Spleen (tissue), 11 donors: Measurements from ENCODE around the gene PRX. TPM values are rescaled to one million over a fixed set of nuclear protein-coding genes. Genes with fewer than 3 reads are reported as not detected.

Experiments used
- DNase-seq: peaks from one replicate; pipeline ENCODE4 v3.0.0-alpha.2; 2020
- H3K27ac ChIP-seq, 8 donors: fragments of 200-600 bp; sonication (generic) in 7 of 8; 1 replicate in 4 of 8; 2 replicates in 4 of 8; pipeline versions ENCODE4 v1.5.0 to v1.8.0; 2016 to 2021; ENCODE audit warnings: inconsistent platforms in 4 of 8, mild to moderate bottlenecking in 4 of 8, moderate library complexity in 1 of 8
- H3K27me3 ChIP-seq, 7 donors: fragments of 200-600 bp; sonication (generic) in 6 of 7; replicated peaks in 1 of 7; 1 replicate in 4 of 7; 2 replicates in 3 of 7; pipeline versions ENCODE4 v1.5.0 to v1.8.0; 2016 to 2021; ENCODE audit warnings: inconsistent platforms in 3 of 7, mild to moderate bottlenecking in 1 of 7
- H3K36me3 ChIP-seq, 6 donors: fragments of 200-600 bp; sonication (generic) in 5 of 6; 1 replicate in 4 of 6; 2 replicates in 2 of 6; pipeline versions ENCODE4 v1.5.0 to v1.8.0; 2016 to 2021; ENCODE audit warnings: inconsistent platforms in 2 of 6
- H3K4me1 ChIP-seq, 6 donors: fragments of 200-600 bp; sonication (generic) in 5 of 6; 1 replicate in 3 of 6; 2 replicates in 3 of 6; pipeline versions ENCODE4 v1.5.0 to v1.8.0; 2016 to 2021; ENCODE audit warnings: inconsistent platforms in 3 of 6
- H3K4me3 ChIP-seq, 8 donors: fragments of 200-600 bp; sonication (generic) in 7 of 8; 1 replicate in 4 of 8; 2 replicates in 4 of 8; pipeline versions ENCODE4 v1.5.0 to v1.8.0; 2016 to 2021; ENCODE audit warnings: inconsistent platforms in 4 of 8, mild to moderate bottlenecking in 4 of 8, moderate library complexity in 2 of 8
- H3K9me3 ChIP-seq, 8 donors: fragments of 200-600 bp; sonication (generic) in 7 of 8; 1 replicate in 4 of 8; 2 replicates in 4 of 8; pipeline versions ENCODE4 v1.5.0 to v1.8.0; 2016 to 2021; ENCODE audit warnings: inconsistent platforms in 4 of 8
- POLR2A ChIP-seq, 3 donors: fragments of 450-650 bp; IDR thresholded peaks; one replicate each; pipeline ENCODE4 v1.5.1; 2017; ENCODE audit warnings: antibody characterized with exemption in 3 of 3, mild to moderate bottlenecking in 1 of 3
- POLR2AphosphoS5 ChIP-seq, 3 donors: sonication (generic); formaldehyde crosslinking; IDR thresholded peaks; one replicate each; pipeline ENCODE4 v1.5.1; 2017; ENCODE audit warnings: antibody characterized with exemption in 3 of 3
- WGBS, 5 donors: extraction: QIAGEN DNeasy Blood & Tissue Kit in 3 of 5; methylation state at CpG; one replicate each; pipeline versions ENCODE4 v1.1.5 to v1.1.7; 2013 to 2018; 5-methylcytosine and 5-hydroxymethylcytosine counted together
- intact Hi-C: fragments of 100-400 bp; cut with DNase I; formaldehyde crosslinking; loops from one replicate; pipeline ENCODE4 v1.15.0; 2023; ENCODE audit warnings: low total_unique reads
- polyA plus RNA-seq, 3 donors: library from polyadenylated mRNA; stranded (reverse); fragments of 200-250 nt; gene quantifications; one replicate each; pipeline ENCODE4 v1.2.1, GENCODE V29; 2013
- total RNA-seq, 7 donors: library from RNA; depleted of rRNA in 3 of 7; stranded (reverse); fragments of >200 nt in 3 of 7; fragmentation: NEBNext Ultra II Directional in 4 of 7; extraction: Animal tissue kit (Norgen Biotek cat#: 25700) in 4 of 7; gene quantifications; one replicate each; pipeline versions ENCODE4 v1.1.0 to v1.2.1, GENCODE V29; 2016 to 2021
- TF ChIP-seq, protein P1 (sequence below), 11 experiments: fragments of 200-600 bp in 7 of 11; fragments of 450-650 bp in 4 of 11; sonication (generic) in 4 of 11; IDR thresholded peaks in 8 of 11; conservative IDR thresholded peaks in 3 of 11; 1 replicate in 7 of 11; 2 replicates in 4 of 11; pipeline versions ENCODE4 v1.4.0 to v1.8.0; 2016 to 2021; ENCODE audit warnings: antibody characterized with exemption in 11 of 11, inconsistent platforms in 4 of 11, mild to moderate bottlenecking in 1 of 11
- donor health status: healthy with polysubstance abuse.
- donor health status: DM: no; HTN: no; CAD: no; lungs with moderate emphysema.
- donor health status: DM: no; HTN: no; CAD: no.
- donor health status: Bipolar disorder and iron deficiency.
- donor health status: healthy.
- donor health status: DM: no; HTN: no; CAD: no.
- donor health status: DM: yes; HTN: yes; CAD: no.

PRX gene
- total and polyA plus RNA-seq, 10 donors = 0.50 to 3.4 (median 2.1) TPM

DNA sequence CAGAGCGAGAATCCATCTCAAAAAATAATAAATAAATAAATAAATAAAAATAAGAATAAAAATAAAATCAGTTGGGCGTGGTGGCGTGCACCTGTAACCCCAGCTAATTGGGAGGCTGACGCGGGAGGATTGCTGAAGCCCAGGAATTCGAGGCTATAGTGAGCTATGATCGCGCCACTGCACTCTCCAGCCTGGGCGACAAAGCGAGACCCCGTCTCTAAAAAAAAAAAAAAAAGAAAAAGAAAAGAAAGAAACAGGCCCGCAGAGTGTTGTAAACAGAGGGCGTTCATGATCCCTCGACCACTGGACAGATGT lies 7.2 kb upstream of the PRX start:
- WGBS, 5 donors = 56 to 62% (median 61%) methylated on average over 14 of the region's 14 CpGs
- TF ChIP-seq POLR2A (IDR thresholded peaks at IDR 0.05) (no peak), POLR2AphosphoS5 (IDR thresholded peaks at IDR 0.05) (no peak)
- TF ChIP-seq, protein P1, sequence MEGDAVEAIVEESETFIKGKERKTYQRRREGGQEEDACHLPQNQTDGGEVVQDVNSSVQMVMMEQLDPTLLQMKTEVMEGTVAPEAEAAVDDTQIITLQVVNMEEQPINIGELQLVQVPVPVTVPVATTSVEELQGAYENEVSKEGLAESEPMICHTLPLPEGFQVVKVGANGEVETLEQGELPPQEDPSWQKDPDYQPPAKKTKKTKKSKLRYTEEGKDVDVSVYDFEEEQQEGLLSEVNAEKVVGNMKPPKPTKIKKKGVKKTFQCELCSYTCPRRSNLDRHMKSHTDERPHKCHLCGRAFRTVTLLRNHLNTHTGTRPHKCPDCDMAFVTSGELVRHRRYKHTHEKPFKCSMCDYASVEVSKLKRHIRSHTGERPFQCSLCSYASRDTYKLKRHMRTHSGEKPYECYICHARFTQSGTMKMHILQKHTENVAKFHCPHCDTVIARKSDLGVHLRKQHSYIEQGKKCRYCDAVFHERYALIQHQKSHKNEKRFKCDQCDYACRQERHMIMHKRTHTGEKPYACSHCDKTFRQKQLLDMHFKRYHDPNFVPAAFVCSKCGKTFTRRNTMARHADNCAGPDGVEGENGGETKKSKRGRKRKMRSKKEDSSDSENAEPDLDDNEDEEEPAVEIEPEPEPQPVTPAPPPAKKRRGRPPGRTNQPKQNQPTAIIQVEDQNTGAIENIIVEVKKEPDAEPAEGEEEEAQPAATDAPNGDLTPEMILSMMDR (IDR thresholded peaks at IDR 0.05 in 8 of 11, conservative IDR thresholded peaks at IDR 0.05 in 3 of 11) = no peak
- H3K4me3 ChIP-seq = peak overlapping the region; percentile 58 to 88 (median 61)
- no peaks in the 10 kb centered on the region for H3K27me3 ChIP-seq
- H3K9me3 ChIP-seq = no peaks in the 10 kb centered on the region
- intact Hi-C loops = no loop called here
- H3K4me1 ChIP-seq = peaks cover 22 to 81% (median 65%) of the 10 kb centered on the region in 6 donors
- peaks cover 0 to 16% (median 11%) of the 10 kb centered on the region in 6 donors for H3K36me3 ChIP-seq
- DNase-seq = no peak
- H3K27ac ChIP-seq = peak overlapping the region; percentile 96 to 100 (median 99)

DNA sequence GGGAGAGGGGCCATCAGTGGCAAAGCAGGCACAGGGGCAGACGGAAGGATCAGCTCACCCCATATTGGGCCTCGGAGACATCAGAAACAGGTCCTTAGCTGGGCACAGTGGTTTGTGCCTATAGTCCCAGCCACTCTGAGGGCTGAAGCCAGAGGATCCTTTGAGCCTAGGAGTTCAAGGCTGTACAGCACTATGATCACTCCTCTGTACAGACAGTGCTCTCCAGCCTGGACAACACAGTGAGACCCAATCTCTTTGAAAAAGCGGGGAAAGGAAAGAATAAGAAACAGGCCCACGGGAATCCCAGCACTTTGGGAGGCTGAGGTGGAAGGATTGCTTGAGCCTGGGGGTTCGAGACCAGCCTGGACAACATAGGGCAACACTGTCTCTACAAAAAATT lies 6.6 kb upstream of the PRX start:
- peak overlapping the region in 5 of 8 donors; percentile 98 to 100 (median 99) for H3K27ac ChIP-seq
- peaks cover 22 to 84% (median 65%) of the 10 kb centered on the region in 6 donors for H3K4me1 ChIP-seq
- TF ChIP-seq, protein P1 (IDR thresholded peaks at IDR 0.05 in 8 of 11, conservative IDR thresholded peaks at IDR 0.05 in 3 of 11) = no peak
- TF ChIP-seq POLR2A (IDR thresholded peaks at IDR 0.05) = no peak
- TF ChIP-seq POLR2AphosphoS5 (IDR thresholded peaks at IDR 0.05) = no peak
- intact Hi-C loops = no loop called here
- no peak for DNase-seq
- H3K36me3 ChIP-seq = peaks cover 0 to 16% (median 11%) of the 10 kb centered on the region in 6 donors
- H3K4me3 ChIP-seq = no peak overlapping the region
- no peaks in the 10 kb centered on the region for H3K9me3 ChIP-seq
- no peaks in the 10 kb centered on the region for H3K27me3 ChIP-seq
- 84 to 94% (median 92%) methylated on average over 3 to 5 of the region's 5 CpGs for WGBS, 5 donors

DNA sequence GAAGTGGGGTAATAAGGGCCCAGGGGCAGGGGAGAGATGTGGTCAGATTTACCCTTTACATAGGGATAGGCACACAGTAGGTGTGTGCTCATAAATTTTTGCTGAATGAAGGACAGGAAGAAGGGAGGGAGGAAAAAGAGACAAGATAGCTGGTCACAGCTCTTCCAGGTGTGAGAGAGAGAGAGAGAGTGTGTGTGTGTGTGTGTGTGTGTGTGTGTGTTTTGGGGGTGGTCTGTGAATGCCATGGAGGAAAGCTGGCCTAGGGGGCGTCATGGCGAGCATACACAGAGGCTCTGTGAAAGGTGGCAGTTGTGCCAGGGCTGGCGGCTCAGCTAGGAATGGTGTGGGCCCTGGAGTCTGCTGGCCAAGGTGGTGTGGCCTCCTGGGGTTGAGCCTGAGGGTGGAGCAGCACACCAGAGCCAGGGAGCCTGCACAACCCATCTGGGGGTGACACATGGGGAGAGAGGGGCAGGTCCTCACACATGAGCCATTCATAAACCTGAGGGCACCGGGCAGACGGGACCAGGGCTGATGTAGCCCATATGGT lies 6.0 kb upstream of the PRX start:
- no peak for TF ChIP-seq POLR2A (IDR thresholded peaks at IDR 0.05)
- TF ChIP-seq POLR2AphosphoS5 (IDR thresholded peaks at IDR 0.05) = no peak
- TF ChIP-seq, protein P1 (IDR thresholded peaks at IDR 0.05 in 8 of 11, conservative IDR thresholded peaks at IDR 0.05 in 3 of 11) = no peak
- intact Hi-C loops = no loop called here
- DNase-seq = no peak
- Histone ChIP-seq H3K4me3 (no peak overlapping the region), H3K27ac (peak overlapping the region in 3 of 8 donors; percentile 98 to 100 (median 99)), H3K27me3 (no peaks in the 10 kb centered on the region), H3K9me3 (no peaks in the 10 kb centered on the region), H3K36me3 (peaks cover 0 to 16% (median 11%) of the 10 kb centered on the region in 6 donors), H3K4me1 (peaks cover 17 to 81% (median 59%) of the 10 kb centered on the region in 6 donors)
- 73 to 84% (median 80%) methylated on average over 5 of the region's 5 CpGs for WGBS, 5 donors

DNA sequence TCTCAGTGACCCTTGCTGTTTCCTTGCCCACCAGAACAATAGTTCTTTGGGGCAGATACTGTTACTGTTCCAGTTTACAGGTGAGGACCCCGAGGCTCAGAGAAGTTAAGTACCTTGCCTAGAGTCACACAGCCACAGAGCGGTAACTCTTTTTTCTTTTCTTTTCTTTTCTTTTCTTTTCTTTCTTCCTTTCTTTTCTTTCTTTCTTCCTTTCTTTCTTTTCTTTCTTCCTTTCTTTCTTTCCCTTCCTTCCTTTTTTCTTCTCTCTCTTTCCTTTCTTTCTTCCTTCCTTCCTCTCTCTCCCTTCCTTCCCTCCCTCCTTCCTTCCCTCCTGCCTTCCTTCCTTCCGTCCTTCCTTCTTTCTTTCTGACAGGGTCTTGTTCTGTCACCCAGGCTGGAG lies 4.9 kb upstream of the PRX start:
- H3K4me1 ChIP-seq = peaks cover 11 to 79% (median 49%) of the 10 kb centered on the region in 6 donors
- intact Hi-C loops = no loop called here
- H3K36me3 ChIP-seq = peaks cover 0 to 11% (median 8%) of the 10 kb centered on the region in 6 donors
- H3K9me3 ChIP-seq = no peaks in the 10 kb centered on the region
- no peak for DNase-seq
- TF ChIP-seq POLR2AphosphoS5 (IDR thresholded peaks at IDR 0.05) (no peak), POLR2A (IDR thresholded peaks at IDR 0.05) (no peak)
- TF ChIP-seq, protein P1 (IDR thresholded peaks at IDR 0.05 in 8 of 11, conservative IDR thresholded peaks at IDR 0.05 in 3 of 11) = no peak
- WGBS, 5 donors = 78 to 94% (median 83%) methylated on average over 3 of the region's 3 CpGs
- H3K27ac ChIP-seq = peak overlapping the region; percentile 66 to 91 (median 84)
- H3K27me3 ChIP-seq = peaks cover 0 to 5% (median 0%) of the 10 kb centered on the region in 7 donors
- no peak overlapping the region for H3K4me3 ChIP-seq
